ENCODE measurements around the gene SLX9. TPM values are rescaled to one million over a fixed set of nuclear protein-coding genes. Genes with fewer than 3 reads are reported as not detected.

The SLX9 gene
- polyA plus RNA-seq, 1 donor = 19.4 TPM

- no peak overlapping the region for H3K4me3 ChIP-seq (ENCODE audit: low read length)
- no CpG with 5 or more reads among the region's 17 CpGs for WGBS (ENCODE audit: insufficient coverage, low lambda C conversion rate)
- no peaks in the 10 kb centered on the region for H3K27me3 ChIP-seq (ENCODE audit: control insufficient read depth, insufficient read depth, low read length)
- H3K9me3 ChIP-seq (ENCODE audit: control insufficient read depth, low read depth, low read length) = no peaks in the 10 kb centered on the region
- no peak for DNase-seq
- peaks cover 6% of the 10 kb centered on the region for H3K4me1 ChIP-seq (ENCODE audit: control insufficient read depth, insufficient read depth, low read length)
- H3K27ac ChIP-seq (ENCODE audit: low read length) = no peak overlapping the region
- H3K36me3 ChIP-seq (ENCODE audit: control insufficient read depth, insufficient read depth, low read length) = peaks cover 46% of the 10 kb centered on the region
These were observed 25.6 kb downstream of the SLX9 start for GRCh38 chr21:44965251-44966022.

GRCh38 chr21:44966135-44967081 lies 26.6 kb downstream of the SLX9 start:
- DNase-seq = no peak
- H3K9me3 ChIP-seq (ENCODE audit: control insufficient read depth, low read depth, low read length) = no peaks in the 10 kb centered on the region
- H3K4me3 ChIP-seq (ENCODE audit: low read length) = no peak overlapping the region
- no CpG with 5 or more reads among the region's 30 CpGs for WGBS (ENCODE audit: insufficient coverage, low lambda C conversion rate)
- H3K36me3 ChIP-seq (ENCODE audit: control insufficient read depth, insufficient read depth, low read length) = peaks cover 39% of the 10 kb centered on the region
- H3K4me1 ChIP-seq (ENCODE audit: control insufficient read depth, insufficient read depth, low read length) = peaks cover 6% of the 10 kb centered on the region
- no peaks in the 10 kb centered on the region for H3K27me3 ChIP-seq (ENCODE audit: control insufficient read depth, insufficient read depth, low read length)
- no peak overlapping the region for H3K27ac ChIP-seq (ENCODE audit: low read length)

- no CpG with 5 or more reads among the region's 38 CpGs for WGBS (ENCODE audit: insufficient coverage, low lambda C conversion rate)
- H3K9me3 ChIP-seq (ENCODE audit: control insufficient read depth, low read depth, low read length) = no peaks in the 10 kb centered on the region
- H3K27ac ChIP-seq (ENCODE audit: low read length) = no peak overlapping the region
- no peaks in the 10 kb centered on the region for H3K27me3 ChIP-seq (ENCODE audit: control insufficient read depth, insufficient read depth, low read length)
- no peak overlapping the region for H3K4me3 ChIP-seq (ENCODE audit: low read length)
- no peak for DNase-seq
- peaks cover 36% of the 10 kb centered on the region for H3K36me3 ChIP-seq (ENCODE audit: control insufficient read depth, insufficient read depth, low read length)
- peaks cover 6% of the 10 kb centered on the region for H3K4me1 ChIP-seq (ENCODE audit: control insufficient read depth, insufficient read depth, low read length)
These were observed 27.5 kb downstream of the SLX9 start for GRCh38 chr21:44967082-44968047.

GRCh38 chr21:44969066-44969670 lies 29.3 kb downstream of the SLX9 start:
- peaks cover 6% of the 10 kb centered on the region for H3K4me1 ChIP-seq (ENCODE audit: control insufficient read depth, insufficient read depth, low read length)
- no peaks in the 10 kb centered on the region for H3K27me3 ChIP-seq (ENCODE audit: control insufficient read depth, insufficient read depth, low read length)
- WGBS (ENCODE audit: insufficient coverage, low lambda C conversion rate) = 90% methylated on average over 2 of the region's 20 CpGs
- peaks cover 36% of the 10 kb centered on the region for H3K36me3 ChIP-seq (ENCODE audit: control insufficient read depth, insufficient read depth, low read length)
- H3K4me3 ChIP-seq (ENCODE audit: low read length) = no peak overlapping the region
- DNase-seq = no peak
- H3K9me3 ChIP-seq (ENCODE audit: control insufficient read depth, low read depth, low read length) = no peaks in the 10 kb centered on the region
- no peak overlapping the region for H3K27ac ChIP-seq (ENCODE audit: low read length)

GRCh38 chr21:44969931-44970755 lies 30.3 kb downstream of the SLX9 start:
- Histone ChIP-seq H3K27ac (ENCODE audit: low read length) (no peak overlapping the region), H3K27me3 (ENCODE audit: control insufficient read depth, insufficient read depth, low read length) (no peaks in the 10 kb centered on the region), H3K36me3 (ENCODE audit: control insufficient read depth, insufficient read depth, low read length) (peaks cover 38% of the 10 kb centered on the region), H3K9me3 (ENCODE audit: control insufficient read depth, low read depth, low read length) (no peaks in the 10 kb centered on the region), H3K4me3 (ENCODE audit: low read length) (no peak overlapping the region), H3K4me1 (ENCODE audit: control insufficient read depth, insufficient read depth, low read length) (peaks cover 6% of the 10 kb centered on the region)
- no CpG with 5 or more reads among the region's 24 CpGs for WGBS (ENCODE audit: insufficient coverage, low lambda C conversion rate)
- DNase-seq = no peak

GRCh38 chr21:44970766-44971671 lies 31.2 kb downstream of the SLX9 start:
- Histone ChIP-seq H3K4me3 (ENCODE audit: low read length) (no peak overlapping the region), H3K9me3 (ENCODE audit: control insufficient read depth, low read depth, low read length) (no peaks in the 10 kb centered on the region), H3K4me1 (ENCODE audit: control insufficient read depth, insufficient read depth, low read length) (peaks cover 6% of the 10 kb centered on the region), H3K36me3 (ENCODE audit: control insufficient read depth, insufficient read depth, low read length) (peaks cover 34% of the 10 kb centered on the region), H3K27me3 (ENCODE audit: control insufficient read depth, insufficient read depth, low read length) (no peaks in the 10 kb centered on the region), H3K27ac (ENCODE audit: low read length) (no peak overlapping the region)
- no CpG with 5 or more reads among the region's 36 CpGs for WGBS (ENCODE audit: insufficient coverage, low lambda C conversion rate)
- DNase-seq = no peak

- Histone ChIP-seq H3K9me3 (ENCODE audit: control insufficient read depth, low read depth, low read length) (no peaks in the 10 kb centered on the region), H3K27ac (ENCODE audit: low read length) (no peak overlapping the region), H3K4me1 (ENCODE audit: control insufficient read depth, insufficient read depth, low read length) (peaks cover 5% of the 10 kb centered on the region), H3K36me3 (ENCODE audit: control insufficient read depth, insufficient read depth, low read length) (peaks cover 30% of the 10 kb centered on the region), H3K27me3 (ENCODE audit: control insufficient read depth, insufficient read depth, low read length) (no peaks in the 10 kb centered on the region), H3K4me3 (ENCODE audit: low read length) (no peak overlapping the region)
- WGBS (ENCODE audit: insufficient coverage, low lambda C conversion rate) = no CpG with 5 or more reads among the region's 10 CpGs
- DNase-seq = no peak
These were observed 31.8 kb downstream of the SLX9 start for GRCh38 chr21:44971672-44971995.

GRCh38 chr21:44972301-44972814 lies 32.5 kb downstream of the SLX9 start:
- no peak overlapping the region for H3K27ac ChIP-seq (ENCODE audit: low read length)
- H3K4me3 ChIP-seq (ENCODE audit: low read length) = no peak overlapping the region
- no peak for DNase-seq
- H3K36me3 ChIP-seq (ENCODE audit: control insufficient read depth, insufficient read depth, low read length) = peaks cover 30% of the 10 kb centered on the region
- H3K4me1 ChIP-seq (ENCODE audit: control insufficient read depth, insufficient read depth, low read length) = peaks cover 2% of the 10 kb centered on the region
- H3K9me3 ChIP-seq (ENCODE audit: control insufficient read depth, low read depth, low read length) = no peaks in the 10 kb centered on the region
- WGBS (ENCODE audit: insufficient coverage, low lambda C conversion rate) = no CpG with 5 or more reads among the region's 19 CpGs
- no peaks in the 10 kb centered on the region for H3K27me3 ChIP-seq (ENCODE audit: control insufficient read depth, insufficient read depth, low read length)
